ENCODE measurements around the gene CREG1.

Gene CREG1

DNA sequence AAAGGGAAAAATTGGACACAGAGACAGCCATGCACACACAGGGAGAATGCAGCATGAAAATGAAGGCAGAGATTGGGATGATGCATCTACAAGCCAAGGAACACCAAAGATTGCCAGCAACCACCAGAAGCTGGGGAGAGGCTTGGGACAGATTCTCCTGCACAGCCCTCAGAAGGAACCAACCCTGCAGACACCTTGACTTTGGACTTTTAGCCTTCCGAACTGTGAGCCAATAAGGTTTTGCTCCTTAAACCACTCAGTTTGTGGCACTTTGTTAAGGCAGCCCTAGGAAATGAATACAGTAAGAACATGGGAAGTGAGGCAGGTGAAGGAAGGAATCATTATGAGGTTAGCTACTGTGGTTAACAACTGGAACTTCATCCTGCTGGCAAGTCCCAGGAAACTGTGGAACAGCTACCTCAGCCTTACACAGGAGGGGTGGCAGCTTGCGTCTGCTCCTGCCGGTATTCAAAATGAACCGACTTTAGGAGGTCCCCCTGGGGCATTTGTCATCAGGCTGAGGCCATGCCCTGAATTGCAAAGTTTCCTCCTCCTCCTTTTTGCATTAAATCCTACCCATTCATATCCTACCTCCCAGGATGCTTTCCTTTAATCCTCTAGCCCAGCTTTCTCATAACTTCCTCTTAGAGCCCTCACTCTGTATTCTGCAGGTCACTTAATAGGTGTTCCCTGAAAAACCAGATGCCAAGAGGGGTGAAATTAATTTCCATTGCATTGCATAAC, 50.7 kb downstream of the CREG1 start:
- DNase-seq = no peak

DNA sequence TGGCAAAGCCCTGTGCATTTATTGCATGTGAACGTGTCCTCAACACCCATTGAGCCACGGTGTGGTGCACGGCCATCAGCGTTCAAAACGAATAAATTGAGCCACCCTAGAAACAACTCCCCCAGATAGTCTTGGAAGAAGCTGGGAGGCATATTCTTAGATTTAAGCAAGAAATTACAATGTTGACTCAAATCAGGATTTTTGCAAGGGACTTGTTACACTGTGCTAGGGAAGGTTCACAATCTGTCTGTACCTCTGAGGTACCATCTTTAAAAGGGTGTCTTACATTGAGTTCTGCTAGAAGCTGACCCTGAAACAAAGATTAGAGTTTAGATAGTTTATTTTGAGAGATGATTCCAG, 51.4 kb downstream of the CREG1 start:
- DNase-seq = no peak

GRCh38 chr1:167501515-167502191, 51.9 kb downstream of the CREG1 start:
- DNase-seq = no peak

DNA sequence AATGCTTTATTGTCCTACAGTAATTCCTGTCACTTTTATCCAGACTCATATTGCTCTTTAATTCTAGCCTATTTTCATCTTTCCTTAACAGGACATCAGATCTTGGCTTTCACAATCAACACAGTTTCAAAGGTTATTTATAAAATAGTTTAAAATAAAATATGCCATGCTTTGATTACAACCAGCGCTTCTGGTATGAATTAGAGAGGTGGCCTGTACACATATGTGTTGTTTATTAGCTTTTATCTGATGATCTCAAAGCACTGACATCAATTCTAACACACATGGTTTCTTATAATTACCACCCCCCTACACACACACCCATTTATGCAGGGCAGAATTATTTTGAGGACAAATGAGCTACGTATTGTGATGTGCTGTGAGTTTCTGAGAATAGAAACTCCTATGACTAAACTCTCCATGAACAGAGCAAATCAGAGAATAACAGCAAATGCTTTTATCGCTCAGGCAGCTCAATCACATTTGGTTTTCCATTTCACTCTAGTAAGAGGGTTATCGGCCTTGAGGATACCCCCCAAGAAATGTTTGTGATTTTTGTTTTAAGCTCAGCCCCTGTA, 53.2 kb downstream of the CREG1 start:
- DNase-seq = no peak

- no peak for DNase-seq
Measured at GRCh38 chr1:167499664-167500101, 53.9 kb downstream of the CREG1 start.

- DNase-seq = no peak
Measured at GRCh38 chr1:167499106-167499505, 54.5 kb downstream of the CREG1 start.

GRCh38 chr1:167496797-167497619, 56.6 kb downstream of the CREG1 start:
- no peak for DNase-seq

GRCh38 chr1:167493372-167493771, 60.2 kb downstream of the CREG1 start:
- DNase-seq = no peak

DNA sequence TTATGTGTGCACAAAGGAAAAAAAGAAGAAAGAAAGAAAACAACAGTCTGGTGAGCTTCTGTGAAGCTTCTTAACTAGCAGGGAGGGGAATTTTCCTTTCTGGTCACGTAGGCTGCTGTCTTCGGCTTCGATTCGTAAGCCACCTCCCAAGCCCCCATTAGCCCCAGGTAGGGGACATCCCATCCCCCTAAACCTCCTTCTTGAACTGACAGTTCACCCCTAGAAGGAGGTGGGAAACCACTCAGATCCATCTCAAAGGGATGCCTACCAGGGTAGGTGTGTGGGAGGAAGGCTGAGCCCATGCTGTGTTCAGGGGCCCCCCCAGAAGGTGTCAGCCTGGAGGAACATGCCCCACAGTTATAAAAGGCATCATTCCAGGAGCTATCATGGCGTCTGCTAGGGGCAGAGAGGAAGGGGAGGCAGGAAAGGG, 61.1 kb downstream of the CREG1 start:
- no peak for DNase-seq

DNA sequence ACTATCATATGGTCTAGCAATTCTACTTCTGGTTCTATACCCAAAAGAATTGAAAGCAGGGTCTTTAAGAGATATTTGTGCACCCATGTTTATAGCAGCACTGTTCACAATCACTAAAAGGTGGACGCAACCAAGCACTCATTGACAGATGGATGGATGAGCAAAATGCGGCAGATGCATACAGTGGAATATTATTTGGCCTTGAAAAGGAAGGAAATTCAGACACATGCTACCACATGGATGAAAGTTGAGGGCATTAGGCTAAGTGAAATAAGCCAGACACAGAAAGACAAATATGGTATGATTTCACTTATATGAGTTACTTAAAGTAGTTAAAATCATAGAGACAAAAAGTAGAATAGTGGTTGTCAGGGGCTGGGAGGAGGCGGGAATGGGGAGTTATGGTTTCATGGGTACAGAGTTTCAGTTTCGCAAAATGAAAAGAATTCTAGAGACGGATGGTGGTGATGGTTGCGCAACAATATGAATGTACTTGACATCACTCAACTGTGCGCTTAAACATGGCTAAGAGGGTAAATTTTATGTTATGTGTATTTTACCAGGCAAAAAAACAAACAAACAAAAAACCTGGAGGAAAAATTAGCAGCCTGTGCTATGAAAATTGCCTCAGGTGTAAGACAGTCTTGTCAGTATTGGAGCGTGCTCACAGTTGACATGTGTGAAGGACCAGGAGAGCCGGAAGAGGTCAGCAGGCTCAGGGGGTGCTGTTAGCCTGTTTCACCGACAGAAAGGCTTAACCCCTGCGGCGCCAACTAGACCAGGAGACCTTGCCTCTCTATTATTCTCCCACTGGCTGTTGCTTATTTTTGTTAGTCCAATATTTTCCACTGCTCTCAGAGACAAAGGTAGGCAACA, 61.7 kb downstream of the CREG1 start:
- no peak for DNase-seq

Measured in NCI-H1092 treated with DMSO at 0.1 percent for 48 hours (cell line).